ENCODE data around the gene CCR5. TPM values are rescaled to one million over a fixed set of nuclear protein-coding genes. Genes with fewer than 3 reads are reported as not detected.

Gene CCR5
- total and polyA plus RNA-seq, 4 donors, result 0.06 to 0.75 (median 0.37) TPM

DNA sequence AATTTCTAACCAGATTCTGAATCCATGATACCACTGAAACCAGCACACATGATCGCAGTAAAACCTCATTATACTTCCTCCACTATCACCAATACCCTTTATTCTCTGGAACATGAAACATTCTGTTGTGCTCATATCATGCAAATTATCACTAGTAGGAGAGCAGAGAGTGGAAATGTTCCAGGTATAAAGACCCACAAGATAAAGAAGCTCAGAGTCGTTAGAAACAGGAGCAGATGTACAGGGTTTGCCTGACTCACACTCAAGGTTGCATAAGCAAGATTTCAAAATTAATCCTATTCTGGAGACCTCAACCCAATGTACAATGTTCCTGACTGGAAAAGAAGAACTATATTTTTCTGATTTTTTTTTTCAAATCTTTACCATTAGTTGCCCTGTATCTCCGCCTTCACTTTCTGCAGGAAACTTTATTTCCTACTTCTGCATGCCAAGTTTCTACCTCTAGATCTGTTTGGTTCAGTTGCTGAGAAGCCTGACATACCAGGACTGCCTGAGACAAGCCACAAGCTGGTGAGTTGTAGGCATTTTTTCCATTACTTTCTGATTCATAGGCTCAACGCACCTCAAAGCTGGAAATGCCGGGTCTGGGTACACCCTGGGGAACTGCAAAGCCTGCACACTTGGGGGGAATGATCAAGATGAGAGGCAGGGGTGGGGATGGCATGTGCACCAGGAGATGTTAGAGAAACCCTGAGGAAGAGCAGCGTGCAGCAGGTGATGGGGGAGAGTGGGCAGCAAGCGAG, 16.9 kb upstream of the CCR5 start, which contains the start of gene CCR2 (continued):
- TF ChIP-seq, protein P1, sequence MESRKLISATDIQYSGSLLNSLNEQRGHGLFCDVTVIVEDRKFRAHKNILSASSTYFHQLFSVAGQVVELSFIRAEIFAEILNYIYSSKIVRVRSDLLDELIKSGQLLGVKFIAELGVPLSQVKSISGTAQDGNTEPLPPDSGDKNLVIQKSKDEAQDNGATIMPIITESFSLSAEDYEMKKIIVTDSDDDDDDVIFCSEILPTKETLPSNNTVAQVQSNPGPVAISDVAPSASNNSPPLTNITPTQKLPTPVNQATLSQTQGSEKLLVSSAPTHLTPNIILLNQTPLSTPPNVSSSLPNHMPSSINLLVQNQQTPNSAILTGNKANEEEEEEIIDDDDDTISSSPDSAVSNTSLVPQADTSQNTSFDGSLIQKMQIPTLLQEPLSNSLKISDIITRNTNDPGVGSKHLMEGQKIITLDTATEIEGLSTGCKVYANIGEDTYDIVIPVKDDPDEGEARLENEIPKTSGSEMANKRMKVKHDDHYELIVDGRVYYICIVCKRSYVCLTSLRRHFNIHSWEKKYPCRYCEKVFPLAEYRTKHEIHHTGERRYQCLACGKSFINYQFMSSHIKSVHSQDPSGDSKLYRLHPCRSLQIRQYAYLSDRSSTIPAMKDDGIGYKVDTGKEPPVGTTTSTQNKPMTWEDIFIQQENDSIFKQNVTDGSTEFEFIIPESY (IDR thresholded peaks at IDR 0.05), result no peak

DNA sequence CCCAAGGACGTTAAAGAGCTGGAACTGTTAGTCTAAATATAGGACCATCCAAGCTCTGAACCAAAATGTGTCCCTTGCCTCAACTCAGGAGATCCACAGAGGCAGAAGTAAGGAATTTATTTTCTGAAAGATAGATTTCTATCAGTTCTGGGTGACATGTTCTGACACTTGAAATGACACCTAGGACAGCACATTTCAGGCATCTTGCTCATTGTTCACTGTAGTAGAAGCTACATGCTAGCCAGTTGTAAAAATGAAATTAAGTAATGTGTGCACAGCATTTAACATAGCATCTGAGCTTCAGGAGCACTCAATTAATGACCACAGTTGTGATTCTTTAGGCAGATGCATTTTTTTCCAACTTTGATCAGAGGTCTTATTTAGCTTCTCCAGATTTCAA, 16.3 kb upstream of the CCR5 start:
- 41% methylated on average over 1 of the region's 1 CpG for WGBS
- DNase-seq (ENCODE audit: low spot score), result no peak
- TF ChIP-seq, protein P1 (IDR thresholded peaks at IDR 0.05), result no peak
- no peak for TF ChIP-seq FOXA2 (IDR thresholded peaks at IDR 0.05)
- no peak for TF ChIP-seq EGR1 (IDR thresholded peaks at IDR 0.05; ENCODE audit: low read depth in 2 of 2)
- no peak for TF ChIP-seq JUND (IDR thresholded peaks at IDR 0.05)
- no peak for TF ChIP-seq RXRA (IDR thresholded peaks at IDR 0.05)
- TF ChIP-seq, protein P2, sequence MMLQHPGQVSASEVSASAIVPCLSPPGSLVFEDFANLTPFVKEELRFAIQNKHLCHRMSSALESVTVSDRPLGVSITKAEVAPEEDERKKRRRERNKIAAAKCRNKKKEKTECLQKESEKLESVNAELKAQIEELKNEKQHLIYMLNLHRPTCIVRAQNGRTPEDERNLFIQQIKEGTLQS (IDR thresholded peaks at IDR 0.05), result no peak
- no peak for TF ChIP-seq NR2F2 (IDR thresholded peaks at IDR 0.05)
- no peak for TF ChIP-seq GABPA (IDR thresholded peaks at IDR 0.05 in 1 of 2, conservative IDR thresholded peaks at IDR 0.05 in 1 of 2)
- TF ChIP-seq, protein P3, sequence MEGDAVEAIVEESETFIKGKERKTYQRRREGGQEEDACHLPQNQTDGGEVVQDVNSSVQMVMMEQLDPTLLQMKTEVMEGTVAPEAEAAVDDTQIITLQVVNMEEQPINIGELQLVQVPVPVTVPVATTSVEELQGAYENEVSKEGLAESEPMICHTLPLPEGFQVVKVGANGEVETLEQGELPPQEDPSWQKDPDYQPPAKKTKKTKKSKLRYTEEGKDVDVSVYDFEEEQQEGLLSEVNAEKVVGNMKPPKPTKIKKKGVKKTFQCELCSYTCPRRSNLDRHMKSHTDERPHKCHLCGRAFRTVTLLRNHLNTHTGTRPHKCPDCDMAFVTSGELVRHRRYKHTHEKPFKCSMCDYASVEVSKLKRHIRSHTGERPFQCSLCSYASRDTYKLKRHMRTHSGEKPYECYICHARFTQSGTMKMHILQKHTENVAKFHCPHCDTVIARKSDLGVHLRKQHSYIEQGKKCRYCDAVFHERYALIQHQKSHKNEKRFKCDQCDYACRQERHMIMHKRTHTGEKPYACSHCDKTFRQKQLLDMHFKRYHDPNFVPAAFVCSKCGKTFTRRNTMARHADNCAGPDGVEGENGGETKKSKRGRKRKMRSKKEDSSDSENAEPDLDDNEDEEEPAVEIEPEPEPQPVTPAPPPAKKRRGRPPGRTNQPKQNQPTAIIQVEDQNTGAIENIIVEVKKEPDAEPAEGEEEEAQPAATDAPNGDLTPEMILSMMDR (IDR thresholded peaks at IDR 0.05; ENCODE audit: low read depth, low read length, missing input control), result no peak
- H3K36me3 ChIP-seq (ENCODE audit: control insufficient read depth in 4 of 4, insufficient read depth in 3 of 4, low read depth in 1 of 4, low read length in 3 of 4), result no peaks in the 10 kb centered on the region
- H3K4me3 ChIP-seq (ENCODE audit: low read depth in 1 of 3, low read length in 3 of 3), result no peak overlapping the region
- no peaks in the 10 kb centered on the region for H3K9me3 ChIP-seq (ENCODE audit: control insufficient read depth in 4 of 4, low read length in 3 of 4)
- no peak overlapping the region for H3K9ac ChIP-seq (ENCODE audit: low read depth in 1 of 2, low read length in 2 of 2)
- H3K27ac ChIP-seq (ENCODE audit: low read depth in 1 of 2, low read length in 2 of 2), result no peak overlapping the region
- H3K27me3 ChIP-seq (ENCODE audit: control insufficient read depth in 4 of 4, insufficient read depth in 4 of 4, low read length in 3 of 4), result peaks cover 0 to 3% (median 0%) of the 10 kb centered on the region in 4 donors
- no peaks in the 10 kb centered on the region for H3K4me1 ChIP-seq (ENCODE audit: control insufficient read depth in 4 of 4, insufficient read depth in 4 of 4, low read length in 3 of 4)

DNA sequence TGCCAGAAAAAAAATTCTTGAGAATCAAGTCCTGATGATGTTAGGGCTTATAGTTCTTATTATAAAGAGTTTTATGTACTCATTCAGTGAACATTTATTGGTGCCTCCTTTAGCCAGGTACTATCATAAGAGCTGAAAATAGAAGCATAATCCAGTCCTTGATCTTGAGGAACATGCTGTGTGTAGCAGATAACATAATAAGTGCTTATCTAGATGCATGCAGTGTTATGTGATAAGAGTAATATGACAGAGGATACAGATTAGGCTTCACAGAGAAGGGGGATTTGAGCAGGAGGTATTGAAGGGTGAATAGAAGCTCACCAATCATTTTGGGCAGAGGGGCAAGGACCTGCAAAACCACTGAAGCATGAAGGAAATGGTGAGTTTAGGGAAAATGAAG, 15.8 kb upstream of the CCR5 start:
- DNase-seq (ENCODE audit: low spot score), result no peak
- Histone ChIP-seq H3K9me3 (ENCODE audit: control insufficient read depth in 4 of 4, low read length in 3 of 4) (no peaks in the 10 kb centered on the region), H3K27ac (ENCODE audit: low read depth in 1 of 2, low read length in 2 of 2) (no peak overlapping the region), H3K4me1 (ENCODE audit: control insufficient read depth in 4 of 4, insufficient read depth in 4 of 4, low read length in 3 of 4) (no peaks in the 10 kb centered on the region), H3K4me3 (ENCODE audit: low read depth in 1 of 3, low read length in 3 of 3) (no peak overlapping the region), H3K27me3 (ENCODE audit: control insufficient read depth in 4 of 4, insufficient read depth in 4 of 4, low read length in 3 of 4) (peaks cover 0 to 3% (median 0%) of the 10 kb centered on the region in 4 donors), H3K36me3 (ENCODE audit: control insufficient read depth in 4 of 4, insufficient read depth in 3 of 4, low read depth in 1 of 4, low read length in 3 of 4) (no peaks in the 10 kb centered on the region), H3K9ac (ENCODE audit: low read depth in 1 of 2, low read length in 2 of 2) (no peak overlapping the region)
- TF ChIP-seq FOXA2 (IDR thresholded peaks at IDR 0.05), result no peak
- no peak for TF ChIP-seq EGR1 (IDR thresholded peaks at IDR 0.05; ENCODE audit: low read depth in 2 of 2)
- no peak for TF ChIP-seq HNF4A (conservative IDR thresholded peaks at IDR 0.05)
- TF ChIP-seq JUND (IDR thresholded peaks at IDR 0.05), result no peak
- TF ChIP-seq RAD21 (IDR thresholded peaks at IDR 0.05), result no peak
- TF ChIP-seq RXRA (IDR thresholded peaks at IDR 0.05), result no peak
- TF ChIP-seq, protein P1 (IDR thresholded peaks at IDR 0.05), result no peak
- no peak for TF ChIP-seq HNF4G (IDR thresholded peaks at IDR 0.05)
- no peak for TF ChIP-seq YY1 (IDR thresholded peaks at IDR 0.05)
- TF ChIP-seq, protein P4, sequence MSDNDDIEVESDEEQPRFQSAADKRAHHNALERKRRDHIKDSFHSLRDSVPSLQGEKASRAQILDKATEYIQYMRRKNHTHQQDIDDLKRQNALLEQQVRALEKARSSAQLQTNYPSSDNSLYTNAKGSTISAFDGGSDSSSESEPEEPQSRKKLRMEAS (IDR thresholded peaks at IDR 0.05), result no peak
- TF ChIP-seq, protein P2 (IDR thresholded peaks at IDR 0.05), result no peak
- no peak for TF ChIP-seq GABPA (IDR thresholded peaks at IDR 0.05 in 1 of 2, conservative IDR thresholded peaks at IDR 0.05 in 1 of 2)
- no peak for TF ChIP-seq SP1 (IDR thresholded peaks at IDR 0.05)
- no peak for TF ChIP-seq FOXA1 (IDR thresholded peaks at IDR 0.05)
- TF ChIP-seq NR2F2 (IDR thresholded peaks at IDR 0.05), result no peak
